ENCODE data around the gene FAR2. TPM values are rescaled to one million over a fixed set of nuclear protein-coding genes. Genes with fewer than 3 reads are reported as not detected.

The FAR2 gene
- polyA plus RNA-seq, 2 donors, result 0.92 to 1.5 TPM

DNA sequence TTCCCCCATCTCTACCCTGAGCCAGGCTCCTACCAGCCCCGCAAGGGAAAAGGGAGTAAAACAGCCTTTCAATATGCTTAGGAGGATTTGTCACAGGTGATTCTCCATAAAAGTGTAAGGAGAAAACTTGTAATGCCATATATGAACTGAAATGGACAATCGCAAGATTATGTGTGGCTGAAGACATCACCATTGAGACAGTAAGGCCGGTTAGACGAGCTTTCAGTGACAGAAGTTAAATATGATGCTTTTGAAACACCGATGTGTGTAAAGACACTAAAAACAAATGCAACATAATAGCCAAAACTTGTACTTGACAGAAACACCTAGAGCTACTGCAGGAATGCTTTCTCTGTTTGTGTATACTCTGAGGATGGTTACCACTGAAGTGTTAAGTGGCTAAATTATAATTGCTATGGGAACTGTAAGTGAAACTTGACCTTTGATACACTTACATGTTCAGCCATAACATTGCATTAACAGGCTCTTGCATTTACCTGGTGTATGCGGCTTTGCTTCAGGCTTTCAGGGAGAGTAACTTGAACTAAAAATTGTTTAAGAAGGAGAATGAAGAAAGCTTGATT, 42.3 kb downstream of the FAR2 start:
- Histone ChIP-seq H3K27ac (ENCODE audit: low read depth in 2 of 2, low read length in 1 of 2) (no peak overlapping the region), H3K9me3 (ENCODE audit: control insufficient read depth in 2 of 2, insufficient read depth in 1 of 2, low read depth in 1 of 2, low read length in 1 of 2) (no peaks in the 10 kb centered on the region), H3K27me3 (ENCODE audit: control insufficient read depth in 1 of 2, insufficient read depth in 2 of 2, low read length in 2 of 2) (no peaks in the 10 kb centered on the region), H3K36me3 (ENCODE audit: control insufficient read depth in 2 of 2, insufficient read depth in 2 of 2, low read length in 1 of 2) (no peaks in the 10 kb centered on the region), H3K4me3 (ENCODE audit: low read depth in 1 of 2, low read length in 2 of 2) (no peak overlapping the region), H3K4me1 (ENCODE audit: control insufficient read depth in 2 of 2, insufficient read depth in 2 of 2, low read length in 1 of 2) (no peaks in the 10 kb centered on the region)
- 79 to 81% methylated on average over 6 of the region's 6 CpGs for WGBS, 2 donors

DNA sequence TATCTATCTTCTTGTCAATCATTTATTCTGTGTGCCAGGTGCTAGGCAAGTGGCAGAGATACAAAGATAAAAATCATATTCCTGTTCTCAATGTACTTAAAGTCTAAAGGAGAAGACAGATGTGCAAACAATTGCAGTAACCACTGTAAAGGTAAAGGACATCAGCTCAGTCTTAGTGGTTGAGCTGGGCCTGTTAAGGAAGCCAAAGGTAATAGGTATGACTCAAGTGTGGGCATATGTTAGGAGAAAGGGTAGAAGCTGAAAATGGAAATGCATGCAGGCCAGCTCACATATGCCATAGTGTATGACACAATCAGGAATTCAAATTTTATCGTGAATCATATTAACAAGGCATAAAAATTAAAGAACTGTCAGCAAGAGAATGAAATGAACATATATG, 49.8 kb downstream of the FAR2 start:
- H3K27me3 ChIP-seq (ENCODE audit: control insufficient read depth in 1 of 2, insufficient read depth in 2 of 2, low read length in 2 of 2), result no peaks in the 10 kb centered on the region
- no peak overlapping the region for H3K27ac ChIP-seq (ENCODE audit: low read depth in 2 of 2, low read length in 1 of 2)
- WGBS, 2 donors, result 92 to 93% methylated on average over 1 of the region's 1 CpG
- no peaks in the 10 kb centered on the region for H3K36me3 ChIP-seq (ENCODE audit: control insufficient read depth in 2 of 2, insufficient read depth in 2 of 2, low read length in 1 of 2)
- no peaks in the 10 kb centered on the region for H3K4me1 ChIP-seq (ENCODE audit: control insufficient read depth in 2 of 2, insufficient read depth in 2 of 2, low read length in 1 of 2)
- no peaks in the 10 kb centered on the region for H3K9me3 ChIP-seq (ENCODE audit: control insufficient read depth in 2 of 2, insufficient read depth in 1 of 2, low read depth in 1 of 2, low read length in 1 of 2)
- H3K4me3 ChIP-seq (ENCODE audit: low read depth in 1 of 2, low read length in 2 of 2), result no peak overlapping the region

DNA sequence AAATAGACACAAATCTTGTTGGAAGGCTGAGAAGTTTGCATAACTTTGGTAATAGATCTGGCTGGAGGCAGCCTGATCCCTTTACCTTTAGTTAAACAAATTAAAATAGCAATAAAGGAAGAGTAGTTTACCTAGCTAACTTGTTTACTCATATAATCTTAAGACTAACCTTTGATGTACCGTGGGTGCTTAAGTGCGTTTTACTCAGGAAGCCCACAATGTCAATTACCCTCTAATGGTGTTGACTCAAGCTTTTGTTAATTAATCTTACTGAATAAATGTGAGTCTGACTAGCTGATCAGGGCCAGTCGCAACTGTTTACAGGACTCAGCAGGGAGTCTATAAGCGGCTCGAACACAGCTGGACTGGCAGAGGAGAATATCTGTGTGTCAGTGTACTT, 51.5 kb downstream of the FAR2 start:
- no peak overlapping the region for H3K27ac ChIP-seq (ENCODE audit: low read depth in 2 of 2, low read length in 1 of 2)
- H3K4me3 ChIP-seq (ENCODE audit: low read depth in 1 of 2, low read length in 2 of 2), result no peak overlapping the region
- H3K9me3 ChIP-seq (ENCODE audit: control insufficient read depth in 2 of 2, insufficient read depth in 1 of 2, low read depth in 1 of 2, low read length in 1 of 2), result no peaks in the 10 kb centered on the region
- H3K36me3 ChIP-seq (ENCODE audit: control insufficient read depth in 2 of 2, insufficient read depth in 2 of 2, low read length in 1 of 2), result no peaks in the 10 kb centered on the region
- H3K27me3 ChIP-seq (ENCODE audit: control insufficient read depth in 1 of 2, insufficient read depth in 2 of 2, low read length in 2 of 2), result no peaks in the 10 kb centered on the region
- no peaks in the 10 kb centered on the region for H3K4me1 ChIP-seq (ENCODE audit: control insufficient read depth in 2 of 2, insufficient read depth in 2 of 2, low read length in 1 of 2)
- WGBS, 2 donors, result 30 to 44% methylated on average over 5 of the region's 5 CpGs

DNA sequence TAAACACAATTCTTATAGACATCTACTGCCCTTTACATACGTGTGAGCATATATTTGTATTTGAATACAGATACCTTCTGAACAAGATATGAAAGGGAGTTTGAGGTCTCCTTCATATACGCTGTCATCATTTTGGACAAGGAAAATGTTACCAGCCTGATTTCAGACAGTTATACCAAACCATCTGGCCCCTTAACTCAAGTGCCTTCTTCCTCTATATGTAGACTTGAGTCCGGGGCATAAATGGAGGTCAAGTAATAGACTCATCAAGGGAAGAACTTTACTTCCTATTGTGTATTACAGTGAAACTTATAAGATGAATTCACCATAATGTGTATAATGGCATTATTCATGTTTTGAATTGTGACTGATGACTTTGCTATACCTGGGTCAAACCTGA, 52.2 kb downstream of the FAR2 start:
- Histone ChIP-seq H3K36me3 (ENCODE audit: control insufficient read depth in 2 of 2, insufficient read depth in 2 of 2, low read length in 1 of 2) (no peaks in the 10 kb centered on the region), H3K4me1 (ENCODE audit: control insufficient read depth in 2 of 2, insufficient read depth in 2 of 2, low read length in 1 of 2) (no peaks in the 10 kb centered on the region), H3K9me3 (ENCODE audit: control insufficient read depth in 2 of 2, insufficient read depth in 1 of 2, low read depth in 1 of 2, low read length in 1 of 2) (no peaks in the 10 kb centered on the region), H3K27ac (ENCODE audit: low read depth in 2 of 2, low read length in 1 of 2) (no peak overlapping the region), H3K4me3 (ENCODE audit: low read depth in 1 of 2, low read length in 2 of 2) (no peak overlapping the region), H3K27me3 (ENCODE audit: control insufficient read depth in 1 of 2, insufficient read depth in 2 of 2, low read length in 2 of 2) (no peaks in the 10 kb centered on the region)
- WGBS, 2 donors, result 59 to 92% methylated on average over 3 of the region's 3 CpGs

DNA sequence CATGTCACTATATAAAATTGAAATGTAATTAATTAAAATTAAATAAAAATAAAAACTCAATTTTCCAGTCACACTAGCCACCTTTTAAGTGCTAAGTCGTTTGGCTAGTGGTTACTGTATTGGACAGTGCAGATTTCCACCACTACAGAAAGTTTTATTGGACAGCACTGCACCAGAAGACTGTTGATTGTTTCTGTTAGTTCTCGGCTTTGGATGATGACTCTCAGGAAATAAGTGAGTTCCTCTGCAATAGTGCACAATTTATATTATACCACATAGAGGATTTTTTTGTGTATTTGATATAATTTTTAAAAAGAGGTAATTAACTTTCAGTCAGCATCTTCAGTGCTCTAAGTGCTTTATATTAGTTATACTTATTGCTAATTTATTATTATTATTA, 52.7 kb downstream of the FAR2 start:
- 69 to 72% methylated on average over 2 of the region's 2 CpGs for WGBS, 2 donors
- no peaks in the 10 kb centered on the region for H3K27me3 ChIP-seq (ENCODE audit: control insufficient read depth in 1 of 2, insufficient read depth in 2 of 2, low read length in 2 of 2)
- no peaks in the 10 kb centered on the region for H3K4me1 ChIP-seq (ENCODE audit: control insufficient read depth in 2 of 2, insufficient read depth in 2 of 2, low read length in 1 of 2)
- H3K27ac ChIP-seq (ENCODE audit: low read depth in 2 of 2, low read length in 1 of 2), result no peak overlapping the region
- no peaks in the 10 kb centered on the region for H3K9me3 ChIP-seq (ENCODE audit: control insufficient read depth in 2 of 2, insufficient read depth in 1 of 2, low read depth in 1 of 2, low read length in 1 of 2)
- no peak overlapping the region for H3K4me3 ChIP-seq (ENCODE audit: low read depth in 1 of 2, low read length in 2 of 2)
- H3K36me3 ChIP-seq (ENCODE audit: control insufficient read depth in 2 of 2, insufficient read depth in 2 of 2, low read length in 1 of 2), result no peaks in the 10 kb centered on the region

DNA sequence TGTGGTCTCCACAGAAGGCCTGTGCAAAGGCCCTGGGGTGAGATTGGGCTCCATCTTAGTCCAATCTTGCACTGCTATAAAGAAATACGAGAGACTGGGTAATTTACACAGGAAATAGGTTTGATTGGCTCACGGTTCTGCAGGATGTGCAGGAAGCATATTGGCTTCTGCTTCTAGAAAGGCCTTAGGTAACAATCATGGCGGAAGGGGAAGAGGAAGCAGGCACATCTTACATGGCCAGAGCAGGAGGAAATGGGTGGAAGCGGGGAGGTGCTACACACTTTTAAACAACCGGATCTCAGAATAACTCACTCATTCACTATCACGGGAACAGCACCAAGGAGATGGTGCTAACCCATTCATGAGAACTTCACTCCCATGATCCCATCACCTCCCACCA, 55.4 kb downstream of the FAR2 start:
- Histone ChIP-seq H3K27ac (ENCODE audit: low read depth in 2 of 2, low read length in 1 of 2) (no peak overlapping the region), H3K4me1 (ENCODE audit: control insufficient read depth in 2 of 2, insufficient read depth in 2 of 2, low read length in 1 of 2) (no peaks in the 10 kb centered on the region), H3K36me3 (ENCODE audit: control insufficient read depth in 2 of 2, insufficient read depth in 2 of 2, low read length in 1 of 2) (no peaks in the 10 kb centered on the region), H3K4me3 (ENCODE audit: low read depth in 1 of 2, low read length in 2 of 2) (no peak overlapping the region), H3K27me3 (ENCODE audit: control insufficient read depth in 1 of 2, insufficient read depth in 2 of 2, low read length in 2 of 2) (no peaks in the 10 kb centered on the region), H3K9me3 (ENCODE audit: control insufficient read depth in 2 of 2, insufficient read depth in 1 of 2, low read depth in 1 of 2, low read length in 1 of 2) (no peaks in the 10 kb centered on the region)
- WGBS, 2 donors, result 88 to 95% methylated on average over 6 of the region's 6 CpGs

DNA sequence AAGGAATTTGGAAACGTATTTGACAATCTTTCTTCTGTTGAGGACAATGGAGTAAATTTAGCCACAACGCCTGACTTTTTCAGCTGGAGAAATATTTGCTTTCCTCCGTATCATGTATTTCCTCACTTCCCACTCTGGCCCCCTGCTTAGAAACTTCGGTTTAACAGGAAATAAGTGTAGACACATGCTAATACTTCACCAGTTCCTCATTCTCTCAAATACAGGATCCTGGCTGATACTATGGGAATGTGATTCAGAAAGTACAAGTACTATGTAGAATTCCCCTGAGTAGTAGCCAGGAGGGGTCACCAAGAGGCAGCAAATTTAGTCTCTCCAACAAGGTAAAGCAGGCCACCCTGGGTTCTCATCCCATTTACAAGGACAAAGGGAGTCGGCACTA, 58.0 kb downstream of the FAR2 start:
- H3K4me1 ChIP-seq (ENCODE audit: control insufficient read depth in 2 of 2, insufficient read depth in 2 of 2, low read length in 1 of 2), result no peaks in the 10 kb centered on the region
- no peak overlapping the region for H3K4me3 ChIP-seq (ENCODE audit: low read depth in 1 of 2, low read length in 2 of 2)
- no peaks in the 10 kb centered on the region for H3K9me3 ChIP-seq (ENCODE audit: control insufficient read depth in 2 of 2, insufficient read depth in 1 of 2, low read depth in 1 of 2, low read length in 1 of 2)
- no peaks in the 10 kb centered on the region for H3K36me3 ChIP-seq (ENCODE audit: control insufficient read depth in 2 of 2, insufficient read depth in 2 of 2, low read length in 1 of 2)
- H3K27me3 ChIP-seq (ENCODE audit: control insufficient read depth in 1 of 2, insufficient read depth in 2 of 2, low read length in 2 of 2), result no peaks in the 10 kb centered on the region
- 58 to 67% methylated on average over 5 of the region's 5 CpGs for WGBS, 2 donors
- no peak overlapping the region for H3K27ac ChIP-seq (ENCODE audit: low read depth in 2 of 2, low read length in 1 of 2)

DNA sequence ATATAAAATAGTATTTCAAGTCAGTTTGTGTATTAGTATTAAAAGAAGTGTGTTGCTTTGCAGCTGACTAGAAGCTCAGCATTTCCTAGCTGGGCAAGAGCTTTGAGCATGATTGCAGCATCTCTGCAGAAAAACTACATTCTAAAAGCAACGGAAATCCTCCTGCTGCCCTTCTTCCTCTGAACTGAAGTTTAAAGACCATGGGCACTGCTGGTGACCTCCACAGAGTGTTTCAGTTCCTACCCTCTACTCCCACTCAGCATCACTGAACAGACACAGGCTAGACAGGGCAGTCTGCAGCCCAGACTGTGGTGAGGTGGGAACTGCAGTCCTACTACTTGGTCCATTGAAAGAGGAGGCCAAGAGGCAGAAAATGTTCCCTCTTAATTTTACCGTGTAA, 59.0 kb downstream of the FAR2 start:
- 73 to 76% methylated on average over 2 of the region's 2 CpGs for WGBS, 2 donors
- Histone ChIP-seq H3K9me3 (ENCODE audit: control insufficient read depth in 2 of 2, insufficient read depth in 1 of 2, low read depth in 1 of 2, low read length in 1 of 2) (no peaks in the 10 kb centered on the region), H3K4me1 (ENCODE audit: control insufficient read depth in 2 of 2, insufficient read depth in 2 of 2, low read length in 1 of 2) (no peaks in the 10 kb centered on the region), H3K36me3 (ENCODE audit: control insufficient read depth in 2 of 2, insufficient read depth in 2 of 2, low read length in 1 of 2) (no peaks in the 10 kb centered on the region), H3K4me3 (ENCODE audit: low read depth in 1 of 2, low read length in 2 of 2) (no peak overlapping the region), H3K27ac (ENCODE audit: low read depth in 2 of 2, low read length in 1 of 2) (no peak overlapping the region), H3K27me3 (ENCODE audit: control insufficient read depth in 1 of 2, insufficient read depth in 2 of 2, low read length in 2 of 2) (no peaks in the 10 kb centered on the region)

DNA sequence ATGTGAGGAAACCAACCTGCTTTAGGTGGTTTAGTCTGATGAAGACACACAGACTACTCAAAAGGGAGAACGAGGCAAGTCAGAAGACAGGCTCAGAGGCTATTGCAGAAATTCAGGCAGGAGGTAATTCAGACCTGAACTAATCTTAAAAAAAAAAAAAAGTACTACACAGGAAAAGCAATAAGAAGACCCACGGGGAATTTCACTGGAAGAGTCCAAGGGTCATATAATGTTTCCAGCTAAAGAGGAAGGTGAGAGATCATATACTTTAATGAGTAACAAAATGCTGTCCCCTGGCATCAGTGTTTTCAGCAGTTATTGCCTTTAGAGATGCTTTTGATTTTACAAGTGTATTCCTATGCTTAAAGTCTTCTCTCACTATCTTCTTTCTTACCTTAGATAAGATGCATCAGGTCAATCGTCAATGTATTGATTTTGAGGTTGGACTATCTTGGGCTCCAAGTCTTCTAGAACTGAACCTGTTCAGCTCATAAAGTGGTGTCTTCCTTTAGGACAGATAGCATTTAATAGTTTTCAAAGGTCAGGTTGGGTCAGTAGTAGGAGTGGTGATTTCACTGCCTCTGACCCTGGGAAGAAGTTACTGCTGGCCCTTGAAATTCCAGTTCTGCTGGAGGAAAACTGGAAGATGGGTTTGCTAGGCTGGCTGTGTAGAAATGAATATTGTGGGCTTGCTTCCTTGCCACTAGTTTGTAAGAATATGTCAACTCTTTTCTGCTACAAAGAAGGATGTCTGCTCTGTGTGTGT, 60.0 kb downstream of the FAR2 start:
- 64 to 80% methylated on average over 3 of the region's 3 CpGs for WGBS, 2 donors
- H3K27ac ChIP-seq (ENCODE audit: low read depth in 2 of 2, low read length in 1 of 2), result no peak overlapping the region
- H3K36me3 ChIP-seq (ENCODE audit: control insufficient read depth in 2 of 2, insufficient read depth in 2 of 2, low read length in 1 of 2), result no peaks in the 10 kb centered on the region

DNA sequence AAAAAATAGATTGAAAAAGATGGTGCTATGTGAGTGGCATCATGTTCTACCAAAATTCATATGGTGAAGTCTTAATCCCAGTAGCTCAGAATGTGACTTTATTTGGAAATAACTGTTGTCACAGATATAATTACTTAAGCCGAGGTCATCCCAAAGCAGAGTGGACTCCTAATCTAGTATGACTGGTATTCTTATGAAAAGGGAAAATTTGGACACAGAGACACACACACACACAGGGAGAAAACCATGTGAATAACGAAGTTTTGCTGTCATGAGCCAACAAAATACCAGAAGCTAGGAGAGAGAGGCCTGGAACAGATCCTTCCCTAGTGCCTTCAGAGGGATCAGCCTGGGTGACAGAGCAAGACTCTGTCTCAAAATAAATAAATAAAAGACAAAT, 62.6 kb downstream of the FAR2 start:
- Histone ChIP-seq H3K9me3 (ENCODE audit: control insufficient read depth in 2 of 2, insufficient read depth in 1 of 2, low read depth in 1 of 2, low read length in 1 of 2) (no peaks in the 10 kb centered on the region), H3K36me3 (ENCODE audit: control insufficient read depth in 2 of 2, insufficient read depth in 2 of 2, low read length in 1 of 2) (no peaks in the 10 kb centered on the region), H3K27ac (ENCODE audit: low read depth in 2 of 2, low read length in 1 of 2) (no peak overlapping the region), H3K27me3 (ENCODE audit: control insufficient read depth in 1 of 2, insufficient read depth in 2 of 2, low read length in 2 of 2) (no peaks in the 10 kb centered on the region), H3K4me1 (ENCODE audit: control insufficient read depth in 2 of 2, insufficient read depth in 2 of 2, low read length in 1 of 2) (no peaks in the 10 kb centered on the region), H3K4me3 (ENCODE audit: low read depth in 1 of 2, low read length in 2 of 2) (no peak overlapping the region)
- WGBS, 2 donors, result 73 to 79% methylated on average over 2 of the region's 2 CpGs

More for the DNA sequence above, 60.0 kb downstream of the FAR2 start:
- no peaks in the 10 kb centered on the region for H3K27me3 ChIP-seq (ENCODE audit: control insufficient read depth in 1 of 2, insufficient read depth in 2 of 2, low read length in 2 of 2)
- no peak overlapping the region for H3K4me3 ChIP-seq (ENCODE audit: low read depth in 1 of 2, low read length in 2 of 2)
- no peaks in the 10 kb centered on the region for H3K9me3 ChIP-seq (ENCODE audit: control insufficient read depth in 2 of 2, insufficient read depth in 1 of 2, low read depth in 1 of 2, low read length in 1 of 2)
- H3K4me1 ChIP-seq (ENCODE audit: control insufficient read depth in 2 of 2, insufficient read depth in 2 of 2, low read length in 1 of 2), result no peaks in the 10 kb centered on the region
